Tibial artery (tissue), 4 donors: ENCODE measurements around the gene HOMEZ.
"Not testable (repeated sequence)": the region's sequence is repeated elsewhere in the genome, so short reads cannot be mapped to it uniquely, and the experiment has no call there.

Source experiments
- DNase-seq, 2 donors: peaks; one replicate each; pipeline ENCODE4 v3.0.0-alpha.2; 2019
- H3K27ac ChIP-seq, 2 donors: fragments of 200-600 bp; sonication (generic) in 1 of 2; 1 replicate in 1 of 2; 2 replicates in 1 of 2; pipeline ENCODE4 v1.5.1; 2018 to 2019; ENCODE audit warnings: mild to moderate bottlenecking in 1 of 2
- H3K27me3 ChIP-seq, 2 donors: fragments of 200-600 bp; sonication (generic) in 1 of 2; one replicate each; pipeline versions ENCODE4 v1.5.1 to v1.6.0; 2016 to 2019
- H3K36me3 ChIP-seq, 3 donors: fragments of 200-600 bp; sonication (generic) in 2 of 3; one replicate each; pipeline ENCODE4 v1.5.1; 2016 to 2019; ENCODE audit warnings: mild to moderate bottlenecking in 2 of 3
- H3K4me1 ChIP-seq, 4 donors: fragments of 200-600 bp; sonication (generic) in 2 of 4; 1 replicate in 3 of 4; 2 replicates in 1 of 4; pipeline ENCODE4 v1.5.1; 2016 to 2019
- H3K4me3 ChIP-seq, 2 donors: fragments of 200-600 bp; sonication (generic) in 1 of 2; 1 replicate in 1 of 2; 2 replicates in 1 of 2; pipeline ENCODE4 v1.5.1; 2018 to 2019; ENCODE audit warnings: mild to moderate bottlenecking in 2 of 2
- H3K9me3 ChIP-seq, 3 donors: fragments of 200-600 bp; sonication (generic) in 1 of 3; one replicate each; pipeline ENCODE4 v1.5.1; 2016 to 2019
- CTCF ChIP-seq, 2 experiments: fragments of 200-600 bp in 1 of 2; fragments of 450-650 bp in 1 of 2; IDR thresholded peaks; one replicate each; pipeline ENCODE4 v1.5.1; 2017 to 2019; ENCODE audit warnings: antibody characterized with exemption in 2 of 2, mild to moderate bottlenecking in 1 of 2, moderate library complexity in 1 of 2
- intact Hi-C: fragments of 100-400 bp; cut with DNase I; formaldehyde crosslinking; loops from one replicate; pipeline ENCODE4 v1.15.0; 2023; ENCODE audit warnings: low total_unique reads

Gene HOMEZ

GRCh38 chr14:23286020-23286901 is at the start of gene HOMEZ:
HOMEZ (minus strand) TSS chr14:23286132; CDS start chr14:23285952, 180 bp downstream.
- peaks cover 0 to under 1% of the 10 kb centered on the region in 2 donors for H3K27me3 ChIP-seq
- H3K9me3 ChIP-seq, result no peaks in the 10 kb centered on the region
- peaks cover 0 to 22% (median 9%) of the 10 kb centered on the region in 4 donors for H3K4me1 ChIP-seq
- H3K36me3 ChIP-seq, result peaks cover 0 to 3% (median 0%) of the 10 kb centered on the region in 3 donors
- peak within 1 kb of the TSS; percentile 95 to 100 for H3K27ac ChIP-seq
- peak within 1 kb of the TSS; percentile 87 to 99 for H3K4me3 ChIP-seq
- TF ChIP-seq CTCF (IDR thresholded peaks at IDR 0.05), result peak in 1 of 2 experiments; percentile 32
- intact Hi-C loops, result no loop called here
- DNase-seq, result peak; percentile 100

GRCh38 chr14:23335623-23336022 is 49.7 kb upstream of the HOMEZ start:
- no peak overlapping the region for H3K27ac ChIP-seq
- DNase-seq, result no peak
- intact Hi-C loops, result no loop called here
- H3K36me3 ChIP-seq, result no peaks in the 10 kb centered on the region
- no peak for TF ChIP-seq CTCF (IDR thresholded peaks at IDR 0.05)
- H3K27me3 ChIP-seq, result no peaks in the 10 kb centered on the region
- no peaks in the 10 kb centered on the region for H3K9me3 ChIP-seq
- H3K4me3 ChIP-seq, result no peak overlapping the region
- H3K4me1 ChIP-seq, result no peaks in the 10 kb centered on the region

- peak in 1 of 2 donors; percentile 67 for DNase-seq
- H3K27me3 ChIP-seq, result no peaks in the 10 kb centered on the region
- H3K27ac ChIP-seq, result no peak overlapping the region
- H3K9me3 ChIP-seq, result no peaks in the 10 kb centered on the region
- intact Hi-C loops, result loop anchor here (2.0 to 10.0 kb wide), 4 partner anchors 53 to 227 kb away; partner anchors contain the start of genes NGDN, THTPA and ZFHX2
- H3K4me1 ChIP-seq, result peaks cover 0 to 9% (median 2%) of the 10 kb centered on the region in 4 donors
- H3K36me3 ChIP-seq, result peaks cover 24% of the 10 kb centered on the region in 3 donors
- peak; percentile 79 to 90 for TF ChIP-seq CTCF (IDR thresholded peaks at IDR 0.05)
- H3K4me3 ChIP-seq, result no peak overlapping the region
Observed at GRCh38 chr14:23327947-23328744, 42.2 kb upstream of the HOMEZ start.

GRCh38 chr14:23326491-23327332 is 40.8 kb upstream of the HOMEZ start:
- intact Hi-C loops, result loop anchor here (2.0 to 10.0 kb wide), 4 partner anchors 54 to 228 kb away; partner anchors contain the start of genes NGDN, THTPA and ZFHX2
- Histone ChIP-seq H3K4me3 (no peak overlapping the region), H3K27me3 (no peaks in the 10 kb centered on the region), H3K4me1 (peaks cover 0 to 19% (median 12%) of the 10 kb centered on the region in 4 donors), H3K36me3 (peaks cover 25 to 28% (median 27%) of the 10 kb centered on the region in 3 donors), H3K9me3 (no peaks in the 10 kb centered on the region), H3K27ac (no peak overlapping the region)
- no peak for TF ChIP-seq CTCF (IDR thresholded peaks at IDR 0.05)
- DNase-seq, result no peak

GRCh38 chr14:23325746-23326145 is 39.8 kb upstream of the HOMEZ start:
- H3K4me3 ChIP-seq, H3K27me3 ChIP-seq, H3K9me3 ChIP-seq, DNase-seq, H3K27ac ChIP-seq: not testable (repeated sequence)
- Histone ChIP-seq H3K36me3 (peaks cover 25 to 28% (median 27%) of the 10 kb centered on the region in 3 donors), H3K4me1 (peaks cover 0 to 19% (median 12%) of the 10 kb centered on the region in 4 donors)
- intact Hi-C loops, result loop anchor here (2.0 to 10.0 kb wide), 4 partner anchors 55 to 229 kb away; partner anchors contain the start of genes NGDN, THTPA and ZFHX2
